K562 (cell line): Measurements from ENCODE around the gene ADAM20. TPM values are rescaled to one million over a fixed set of nuclear protein-coding genes. Genes with fewer than 3 reads are reported as not detected.
"Not testable (repeated sequence)": the region's sequence is repeated elsewhere in the genome, so short reads cannot be mapped to it uniquely, and the experiment has no call there.

Source experiments
- ATAC-seq: fragments of 200-7000 bp; cut with Tn5 transposase; 3 replicates; pipeline ENCODE4 v1.9.1; 2020; ENCODE audit warnings: moderate library complexity
- BruUV-seq: library from RNA; stranded (reverse); fragments of 400-500 nt; replicated peaks from 2 replicates; lab custom pipeline; 2021; lab: Mats Ljungman, UMichigan
- CTCF ChIA-PET: fragments of 300-600 bp; formaldehyde crosslinking; extraction: SDS; loops from one replicate; lab custom pipeline; 2021; ENCODE audit warnings: low intra/inter-chr PET ratio; lab: Yijun Ruan, JAX
- POLR2A ChIA-PET: fragments of 300-600, 350-650 bp; sonication (Branson Sonifier 250); formaldehyde crosslinking; extraction: SDS; loops from one replicate; lab custom pipeline; 2021; ENCODE audit warnings: antibody characterized with exemption, inconsistent platforms; lab: Yijun Ruan, JAX
- DNase-seq, 4 experiments: peaks; one replicate each; pipeline versions ENCODE4 v3.0.0 to v3.0.0-alpha.2; 2011 to 2018; ENCODE audit warnings: low spot score in 3 of 4, mixed read lengths in 3 of 4; ENCODE audit errors: extremely low read depth in 1 of 4
- FAIRE-seq: peaks from 2 replicates; lab custom pipeline; 2011; peaks lifted over from hg19 to GRCh38; lab: Jason Lieb, UNC
- H2AFZ ChIP-seq: 2 replicates; pipeline ENCODE4 v1.6.0; 2011; ENCODE audit warnings: low read depth, low read length, control low read depth, inconsistent platforms
- H3K27ac ChIP-seq: fragments of 200-600 bp; 3 replicates; pipeline ENCODE4 v1.8.0; 2011; ENCODE audit warnings: low read depth, mild to moderate bottlenecking, control low read depth, inconsistent platforms, low read length, moderate library complexity, mixed read lengths; ENCODE audit errors: extremely low read depth
- H3K27me3 ChIP-seq, 2 experiments: fragments of 300-600 bp in 1 of 2; 2 replicates in 1 of 2; 3 replicates in 1 of 2; pipeline versions ENCODE4 v1.6.0 to v1.8.0; 2011; ENCODE audit warnings: inconsistent platforms in 2 of 2, low read length in 2 of 2, mild to moderate bottlenecking in 1 of 2, mixed read lengths in 1 of 2, moderate library complexity in 1 of 2; ENCODE audit not compliant: control insufficient read depth in 2 of 2, insufficient read depth in 2 of 2
- H3K36me3 ChIP-seq: fragments of 300-600 bp; 3 replicates; pipeline ENCODE4 v1.8.0; 2011; ENCODE audit warnings: mild to moderate bottlenecking, low read length, inconsistent platforms; ENCODE audit not compliant: control insufficient read depth, insufficient read depth
- H3K4me1 ChIP-seq, 2 experiments: fragments of 200-600 bp in 1 of 2; replicated peaks in 1 of 2; 2 replicates in 1 of 2; 3 replicates in 1 of 2; pipeline versions ENCODE4 v1.5.1 to v1.8.0; 2011; ENCODE audit warnings: inconsistent platforms in 2 of 2, low read length in 2 of 2, mild to moderate bottlenecking in 1 of 2, mixed read lengths in 1 of 2, moderate library complexity in 1 of 2; ENCODE audit not compliant: control insufficient read depth in 2 of 2, insufficient read depth in 2 of 2
- H3K4me2 ChIP-seq: 2 replicates; pipeline ENCODE4 v1.6.1; 2011; ENCODE audit warnings: low read length, control low read depth, inconsistent platforms, mixed read lengths; ENCODE audit not compliant: insufficient read depth
- H3K4me3 ChIP-seq: fragments of 200-600 bp; sonication (generic), shearing (Covaris generic); 2 replicates; pipeline ENCODE4 v1.5.1; 2016; ENCODE audit warnings: control low read depth, inconsistent platforms
- H3K79me2 ChIP-seq: fragments of 200-600 bp; 3 replicates; pipeline ENCODE4 v1.8.0; 2011; ENCODE audit warnings: low read length, inconsistent platforms; ENCODE audit not compliant: control insufficient read depth, insufficient read depth
- H3K9ac ChIP-seq, 2 experiments: 2 replicates each; pipeline versions ENCODE4 v1.6.0 to v1.6.1; 2011; ENCODE audit warnings: low read depth in 2 of 2, low read length in 2 of 2, control low read depth in 1 of 2, inconsistent platforms in 1 of 2, mild to moderate bottlenecking in 1 of 2, mixed read lengths in 1 of 2; ENCODE audit not compliant: insufficient read depth in 1 of 2
- H3K9me1 ChIP-seq: one replicate; pipeline ENCODE4 v1.6.0; 2011; ENCODE audit warnings: inconsistent platforms, mild to moderate bottlenecking, low read length, moderate library complexity; ENCODE audit not compliant: control insufficient read depth, insufficient read depth
- H3K9me3 ChIP-seq: replicated peaks from 2 replicates; pipeline ENCODE4 v1.5.1; 2011; ENCODE audit warnings: low read depth, low read length, inconsistent platforms; ENCODE audit not compliant: control insufficient read depth, insufficient read depth
- H4K20me1 ChIP-seq: replicated peaks from 2 replicates; pipeline ENCODE4 v1.6.1; 2011; ENCODE audit warnings: low read length, inconsistent platforms, mixed read lengths; ENCODE audit not compliant: control insufficient read depth, insufficient read depth
- FOXA3 ChIP-seq, 2 experiments: fragments of 450-650 bp in 1 of 2; sonication (generic) in 1 of 2; formaldehyde crosslinking; IDR thresholded peaks in 1 of 2; conservative IDR thresholded peaks in 1 of 2; 2 replicates each; pipeline versions ENCODE4 v1.4.0 to v1.8.0; 2020 to 2022; ENCODE audit warnings: mild to moderate bottlenecking in 2 of 2, missing genetic modification reagents in 1 of 2
- FOXK2 ChIP-seq, 2 experiments: fragments of 450-650 bp; IDR thresholded peaks in 1 of 2; conservative IDR thresholded peaks in 1 of 2; 2 replicates each; pipeline ENCODE4 v1.6.1; 2016; ENCODE audit warnings: low read depth in 2 of 2, mild to moderate bottlenecking in 1 of 2
- POLR2G ChIP-seq: fragments of 200-400 bp; formaldehyde crosslinking; IDR thresholded peaks from 2 replicates; pipeline ENCODE4 v1.6.1; 2017; ENCODE audit warnings: low read depth, mild to moderate bottlenecking, antibody characterized with exemption, low read length, moderate library complexity
- RBFOX2 ChIP-seq: fragments of 200-400 bp; formaldehyde crosslinking; IDR thresholded peaks from 2 replicates; pipeline ENCODE4 v1.6.1; 2017; ENCODE audit warnings: low read depth, mild to moderate bottlenecking, low read length, moderate library complexity
- YY1 ChIP-seq, 3 experiments: IDR thresholded peaks; 2 replicates each; pipeline ENCODE4 v1.6.1; 2011; ENCODE audit warnings: low read length in 2 of 3, mild to moderate bottlenecking in 2 of 3, moderate library complexity in 2 of 3, borderline replicate concordance in 1 of 3, control low read depth in 1 of 3, low read depth in 1 of 3; ENCODE audit not compliant: insufficient read depth in 3 of 3, insufficient replicate concordance in 2 of 3, control insufficient read depth in 1 of 3, insufficient read length in 1 of 3; ENCODE audit errors: extremely low read depth in 1 of 3
- WGBS: fragments of 100-300 bp; shearing (Covaris generic); methylation state at CpG from one replicate; pipeline ENCODE4 v1.1.6; 2016; ENCODE audit warnings: low coverage, mixed read lengths; ENCODE audit not compliant: insufficient coverage; ENCODE audit errors: missing lambda C conversion rate; 5-methylcytosine and 5-hydroxymethylcytosine counted together
- in situ Hi-C: fragments of 300-500 bp; cut with MboI; formaldehyde crosslinking; loops from 4 replicates; pipeline ENCODE4 v1.15.0; 2018; ENCODE audit warnings: inconsistent platforms, mixed read lengths
- intact Hi-C: fragments of 100-400 bp; cut with micrococcal nuclease; formaldehyde crosslinking; loops from 2 replicates; pipeline ENCODE4 v1.14.2; 2022
- polyA plus RNA-seq, 8 experiments: library from polyadenylated mRNA; depleted of rRNA in 4 of 8; stranded (reverse) in 5 of 8; unstranded in 3 of 8; fragments of >200 nt; fragmentation: Nextera tagmentation in 2 of 8; fragmentation: Illumina TruSeq in 1 of 8; extraction: Ambion mirVana in 2 of 8; extraction: Trizol in 1 of 8; gene quantifications; 2 replicates each; pipeline versions ENCODE4 v1.2.1 to v1.2.3, GENCODE V29; 2011 to 2014; ENCODE audit warnings: inconsistent platforms in 1 of 8, missing spikeins in 1 of 8
- total RNA-seq, 7 experiments: library from RNA; depleted of rRNA in 6 of 7; stranded (reverse); fragments of >200 nt in 6 of 7; fragmentation: Illumina TruSeq in 2 of 7; extraction: Trizol in 2 of 7; gene quantifications; 2 replicates each; pipeline versions ENCODE4 v1.2.1 to v1.2.3, GENCODE V29; 2011 to 2021; ENCODE audit warnings: low replicate concordance in 1 of 7

ADAM20 gene
- total and polyA plus RNA-seq, 9 of the 15 experiments (the other 6 are each of a cell fraction or from before 2014, with no cell fraction given): 0.03 to 0.15 (median 0.04) TPM; not detected in 5

DNA sequence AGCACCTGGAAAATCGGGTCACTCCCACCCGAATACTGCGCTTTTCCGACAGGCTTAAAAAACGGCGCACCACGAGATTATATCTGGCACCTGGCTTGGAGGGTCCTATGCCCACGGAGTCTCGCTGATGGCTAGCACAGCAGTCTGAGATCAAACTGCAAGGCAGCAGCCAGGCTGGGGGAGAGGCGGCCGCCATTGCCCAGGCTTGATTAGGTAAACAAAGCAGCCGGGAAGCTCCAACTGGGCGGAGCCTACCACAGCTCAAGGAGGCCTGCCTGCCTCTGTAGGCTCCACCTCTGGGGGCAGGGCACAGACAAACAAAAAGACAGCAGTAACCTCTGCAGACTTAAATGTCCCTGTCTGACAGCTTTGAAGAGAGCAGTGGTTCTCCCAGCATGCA, 59.3 kb downstream of the ADAM20 start:
- H3K9me1 ChIP-seq, H3K27ac ChIP-seq, ATAC-seq, H4K20me1 ChIP-seq, H3K36me3 ChIP-seq, H3K9me3 ChIP-seq, POLR2A ChIA-PET, H3K4me2 ChIP-seq, H3K9ac ChIP-seq, FAIRE-seq, H3K27me3 ChIP-seq, in situ Hi-C loops, H2AFZ ChIP-seq, BruUV-seq, H3K79me2 ChIP-seq, CTCF ChIA-PET, intact Hi-C loops, H3K4me1 ChIP-seq: not testable (repeated sequence)
- H3K4me3 ChIP-seq: peak overlapping the region; percentile 32
- peak in 1 of 4 experiments; percentile 19 for DNase-seq
- 3% methylated on average over 9 of the region's 13 CpGs for WGBS
- TF ChIP-seq FOXK2 (conservative IDR thresholded peaks at IDR 0.05 in 1 of 2, IDR thresholded peaks at IDR 0.05 in 1 of 2; ENCODE audit: low read depth in 2 of 2) (peak in 1 of 2 experiments; percentile 64; a peak in 3 of 4 replicates), RBFOX2 (peak; percentile 44; the same call in 1 of the 2 replicates), YY1 (IDR thresholded peaks at IDR 0.05; ENCODE audit: borderline replicate concordance in 1 of 3, control insufficient read depth in 1 of 3, extremely low read depth in 1 of 3, insufficient read depth in 3 of 3, insufficient read length in 1 of 3, insufficient replicate concordance in 2 of 3, low read depth in 1 of 3, low read length in 2 of 3) (peak in 2 of 3 experiments; percentile 35 to 70), POLR2G (0 out of 2 replicates have a peak, but pooled peaks have one; percentile 46), FOXA3 (CRISPR knock-in tag; conservative IDR thresholded peaks at IDR 0.05 in 1 of 2, IDR thresholded peaks at IDR 0.05 in 1 of 2) (peak in 1 of 2 experiments; percentile 52; a peak in 2 of 4 replicates)
